T-helper 2 cell treated with Interferon-gamma antibody and Interleukin-4, amounts not matched to agents 100 ng/mL and 5 ng/mL, for 36 hours (primary cell): Measurements from ENCODE around the gene DLGAP5. TPM values are rescaled to one million over a fixed set of nuclear protein-coding genes. Genes with fewer than 3 reads are reported as not detected.

ENCODE experiments used
- intact Hi-C: fragments of 100-400 bp; cut with micrococcal nuclease; formaldehyde crosslinking; loops from one replicate; pipeline ENCODE4 v1.15.1; 2023
- total RNA-seq: library from RNA; stranded (reverse); gene quantifications from 2 replicates; pipeline ENCODE4 v1.2.3, GENCODE V29; 2022

DLGAP5 gene
- total RNA-seq, 1 donor from 2014 or later = 63.4 TPM

DNA sequence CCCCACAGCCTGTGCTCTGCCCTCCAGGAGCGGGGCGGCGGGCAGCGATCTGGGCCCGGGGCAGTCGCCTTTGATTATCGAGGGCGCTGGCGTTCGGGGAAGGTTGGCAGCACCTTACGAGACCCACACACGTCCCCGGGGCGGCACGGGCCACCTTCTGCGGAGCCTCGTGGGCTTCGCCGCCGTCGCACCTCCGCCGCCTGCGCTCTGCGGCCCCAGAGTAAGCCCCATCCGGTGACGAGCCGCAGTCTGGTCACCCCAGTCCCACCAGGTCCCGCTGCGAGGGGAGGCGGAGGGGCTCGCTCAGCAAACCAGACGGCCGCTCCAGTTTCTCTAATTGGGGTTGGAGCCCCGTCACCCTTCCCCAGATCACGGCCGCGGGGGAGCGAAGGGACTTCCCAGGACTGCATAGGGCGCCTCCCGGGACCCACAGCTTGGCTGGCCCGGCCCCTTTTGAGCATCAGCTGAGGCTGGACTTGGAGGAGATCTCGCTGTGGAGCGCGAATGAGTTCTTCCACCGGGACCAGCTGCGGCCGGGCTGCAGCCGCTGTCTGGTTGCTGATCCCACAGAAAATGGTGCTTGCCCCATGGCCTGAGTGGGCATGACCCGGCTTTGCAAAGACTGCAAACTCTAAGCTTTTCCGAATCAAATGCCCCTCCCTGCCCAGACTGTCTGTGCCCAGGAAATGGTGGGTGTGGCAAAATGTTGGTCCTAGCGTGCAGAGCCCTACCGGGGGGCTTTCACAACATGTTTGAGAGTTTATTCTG is 61.8 kb downstream of the DLGAP5 start:
- intact Hi-C loops = loop anchor here (1.0 to 2.0 kb wide), 3 partner anchors 27 to 77 kb away; no protein-coding TSS in a partner anchor

DNA sequence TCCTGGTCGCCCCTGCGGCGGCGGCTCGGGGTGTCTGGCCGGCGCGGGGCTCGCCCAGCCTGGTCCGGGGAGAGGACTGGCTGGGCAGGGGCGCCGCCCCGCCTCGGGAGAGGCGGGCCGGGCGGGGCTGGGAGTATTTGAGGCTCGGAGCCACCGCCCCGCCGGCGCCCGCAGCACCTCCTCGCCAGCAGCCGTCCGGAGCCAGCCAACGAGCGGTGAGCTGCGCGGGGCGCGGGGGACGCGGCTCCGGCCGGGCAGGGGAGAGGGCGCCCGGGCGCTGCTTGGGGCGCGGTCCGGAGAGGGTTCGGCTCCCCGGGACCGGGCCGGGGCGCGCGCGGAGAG is 62.3 kb downstream of the DLGAP5 start, which contains the start of gene LGALS3:
LGALS3 (plus strand) TSS at position 167 of the 342 bp plus-strand sequence. CDS start 8,122 bp downstream, outside the sequence.
- intact Hi-C loops = loop anchor here (1.0 to 2.0 kb wide), 3 partner anchors 27 to 76 kb away; no protein-coding TSS in a partner anchor

DNA sequence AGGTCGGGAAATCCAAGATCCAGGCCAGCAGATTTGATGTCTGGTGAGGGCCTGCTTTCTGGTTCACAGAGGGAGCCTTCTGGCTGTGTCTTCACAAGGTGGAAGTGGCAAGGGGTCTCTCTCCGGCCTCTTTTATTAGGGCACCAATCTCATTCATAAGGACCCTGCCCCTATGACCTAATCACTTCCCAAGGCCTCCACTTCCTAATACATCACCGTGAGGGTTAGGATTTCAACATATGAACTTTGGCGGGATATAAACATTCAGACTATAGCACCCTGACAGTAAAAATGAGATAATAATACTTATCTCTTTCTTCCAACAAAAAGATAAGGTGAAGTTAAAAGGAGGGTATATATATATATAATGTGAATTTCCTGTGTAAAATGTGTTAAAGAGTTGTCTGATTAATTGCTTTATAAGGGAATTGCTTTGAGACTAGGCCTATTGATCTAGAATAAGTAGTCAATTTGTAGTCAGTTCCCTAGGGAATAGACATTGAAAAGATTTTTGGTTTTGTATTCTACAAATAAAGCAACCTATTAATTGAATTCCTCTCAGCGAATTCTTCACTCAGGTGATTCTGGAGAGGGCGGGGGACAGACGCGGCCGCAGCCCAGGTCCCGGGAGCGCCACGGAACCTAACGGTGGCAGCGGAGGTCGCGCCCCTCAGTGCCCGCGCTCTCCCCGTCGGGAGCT is 62.8 kb downstream of the DLGAP5 start:
- intact Hi-C loops = loop anchor here (1.0 to 2.0 kb wide), 3 partner anchors 26 to 76 kb away; no protein-coding TSS in a partner anchor

DNA sequence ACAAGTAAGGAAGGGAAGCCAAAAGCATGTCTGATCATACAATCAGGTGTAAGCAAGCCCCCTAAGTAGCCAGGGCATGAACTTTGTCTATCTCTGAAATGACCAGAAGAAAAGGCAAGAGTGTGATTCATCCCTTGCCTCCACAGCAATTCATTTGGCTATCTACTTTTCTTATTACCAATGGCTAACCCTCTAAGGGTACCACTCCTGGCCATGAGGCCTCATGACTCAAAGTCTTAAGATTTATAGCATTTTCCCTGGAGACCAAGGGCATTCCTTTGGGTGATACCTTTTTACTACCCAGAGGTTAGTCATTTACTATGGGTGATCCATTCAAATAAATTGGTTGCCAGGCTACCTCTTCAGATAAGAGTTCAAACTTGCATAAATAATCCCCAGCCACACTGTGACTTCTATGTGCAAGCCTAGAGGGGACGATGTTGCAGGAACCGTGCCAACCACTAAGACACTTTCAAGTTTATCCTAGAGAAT is 63.9 kb downstream of the DLGAP5 start:
- intact Hi-C loops = no loop called here

DNA sequence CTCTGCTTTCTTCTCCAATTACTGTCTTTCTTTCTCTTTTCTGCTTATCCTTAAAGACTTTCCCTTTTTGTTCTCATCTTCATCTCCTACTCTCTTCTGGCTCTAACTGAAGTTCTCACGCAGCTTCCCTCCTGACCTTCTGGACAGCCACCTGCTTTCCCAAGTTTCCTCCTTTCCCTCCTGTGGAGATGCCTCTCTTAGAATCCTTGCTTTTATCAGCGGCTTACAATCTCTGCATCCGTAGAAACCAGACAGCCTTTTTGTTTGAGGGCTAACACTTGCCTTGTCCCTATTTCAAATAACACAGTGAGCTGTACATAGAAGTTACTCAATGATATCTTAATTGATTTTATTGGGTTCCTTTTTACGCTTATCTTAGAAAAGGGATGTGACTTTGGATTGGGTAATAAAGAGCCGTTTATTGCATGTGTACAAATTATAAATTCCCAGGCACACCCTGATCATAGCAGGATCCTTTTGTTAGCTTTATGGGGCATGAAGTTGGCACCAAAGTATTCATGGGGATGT is 64.4 kb downstream of the DLGAP5 start:
- intact Hi-C loops = no loop called here

DNA sequence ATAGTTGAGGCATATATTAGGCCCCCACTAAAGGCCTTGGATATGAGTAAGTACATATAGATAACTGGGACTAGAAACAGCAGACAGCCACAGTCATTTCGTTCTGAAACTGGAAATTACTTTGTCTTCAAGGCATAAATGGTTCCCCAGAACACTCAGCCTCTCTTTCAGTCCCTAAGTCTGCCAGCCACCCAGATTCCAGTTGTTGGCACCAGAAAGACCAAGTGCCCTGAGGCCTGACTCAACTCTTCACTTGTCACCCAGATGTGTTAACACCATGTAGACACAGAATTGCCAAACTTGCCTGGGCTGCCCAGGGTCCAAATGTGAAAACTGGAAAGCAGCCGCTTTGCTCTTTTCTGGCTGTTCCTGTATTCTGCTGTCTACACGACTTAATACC is 65.4 kb downstream of the DLGAP5 start:
- intact Hi-C loops = no loop called here

DNA sequence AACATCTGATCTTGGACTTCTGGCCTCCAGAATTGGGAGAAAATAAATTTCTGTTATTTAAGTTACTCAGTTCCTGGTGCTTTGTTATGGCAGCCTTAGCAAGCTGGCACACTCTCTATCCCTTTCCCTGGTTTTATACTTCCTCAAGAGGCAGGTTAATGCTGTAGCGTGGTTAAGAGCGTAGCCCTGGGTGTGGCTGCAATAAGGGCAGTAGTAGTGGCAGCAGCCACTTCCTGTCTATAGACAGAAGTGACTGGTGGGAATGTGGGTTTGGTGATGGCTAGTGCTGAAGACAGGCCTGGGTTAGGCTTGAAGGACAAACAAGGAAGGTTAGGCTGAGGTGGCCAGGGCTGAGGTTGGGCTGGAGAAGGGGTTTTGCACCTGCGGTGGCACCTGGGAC is 66.0 kb downstream of the DLGAP5 start:
- intact Hi-C loops = no loop called here

DNA sequence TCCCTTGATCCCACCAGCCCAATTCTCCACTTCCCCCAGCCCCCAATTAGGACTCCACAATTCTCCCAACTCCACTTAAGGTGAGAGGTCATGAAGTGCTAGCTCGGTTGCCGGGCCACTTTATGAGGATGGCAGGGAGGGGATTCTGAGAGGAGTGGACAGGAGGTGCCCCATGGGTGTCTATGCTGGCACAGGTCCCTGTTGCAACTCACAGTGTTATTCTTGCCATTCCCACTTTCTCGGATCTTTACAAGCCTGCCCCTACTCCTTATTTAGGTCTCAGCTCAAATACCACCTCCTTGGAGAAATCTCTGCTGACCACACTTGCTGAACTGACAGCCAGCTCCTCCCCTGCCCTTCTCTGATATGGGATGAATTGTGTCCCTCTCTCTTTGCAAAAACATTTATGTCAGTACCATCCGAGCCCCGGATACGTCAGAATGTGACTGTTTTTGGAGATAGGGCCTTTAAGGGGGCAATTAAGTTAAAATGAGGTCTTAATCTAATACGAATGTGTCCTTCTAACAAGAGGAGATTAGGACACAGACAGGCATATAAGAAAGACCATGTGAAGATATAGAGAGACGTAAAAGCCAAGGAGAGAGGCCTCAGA is 66.5 kb downstream of the DLGAP5 start:
- intact Hi-C loops = no loop called here

DNA sequence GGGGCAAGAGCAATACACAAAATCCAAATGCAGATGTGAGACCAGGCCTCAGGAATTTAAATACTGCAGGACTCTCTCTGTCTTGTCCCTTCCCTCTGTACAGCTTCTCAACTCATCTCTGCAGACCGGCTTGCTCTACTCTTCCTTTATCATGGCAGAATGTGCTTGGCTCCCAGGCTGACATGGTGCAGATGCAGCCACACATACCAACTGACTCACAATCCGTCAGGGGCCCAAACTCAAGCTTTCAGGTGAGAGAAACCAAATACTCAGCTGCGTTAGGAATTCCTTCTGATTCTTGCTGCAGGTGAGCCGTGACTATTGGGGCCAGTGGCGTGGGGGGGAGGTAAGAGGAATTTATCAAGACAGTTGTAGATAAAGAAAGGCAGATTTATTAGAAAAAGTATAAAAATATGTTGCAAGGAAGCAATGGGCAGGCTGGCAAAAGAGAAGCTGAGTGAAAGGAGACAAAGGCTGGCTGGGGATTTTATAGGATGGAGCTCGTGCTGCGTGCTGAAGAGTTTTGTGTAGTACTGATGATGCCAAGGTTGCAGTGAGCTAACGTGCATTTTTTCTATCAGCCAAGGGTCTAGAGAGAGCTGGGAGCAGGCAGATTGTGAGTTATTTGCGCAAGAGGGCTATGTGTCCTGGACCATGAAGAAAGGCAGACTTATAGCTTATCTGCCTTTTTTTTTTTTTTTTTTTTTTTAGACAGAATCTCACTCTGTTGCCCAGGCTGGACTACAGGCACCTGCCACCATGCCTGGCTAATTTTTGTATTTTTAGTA is 67.3 kb downstream of the DLGAP5 start:
- intact Hi-C loops = no loop called here

DNA sequence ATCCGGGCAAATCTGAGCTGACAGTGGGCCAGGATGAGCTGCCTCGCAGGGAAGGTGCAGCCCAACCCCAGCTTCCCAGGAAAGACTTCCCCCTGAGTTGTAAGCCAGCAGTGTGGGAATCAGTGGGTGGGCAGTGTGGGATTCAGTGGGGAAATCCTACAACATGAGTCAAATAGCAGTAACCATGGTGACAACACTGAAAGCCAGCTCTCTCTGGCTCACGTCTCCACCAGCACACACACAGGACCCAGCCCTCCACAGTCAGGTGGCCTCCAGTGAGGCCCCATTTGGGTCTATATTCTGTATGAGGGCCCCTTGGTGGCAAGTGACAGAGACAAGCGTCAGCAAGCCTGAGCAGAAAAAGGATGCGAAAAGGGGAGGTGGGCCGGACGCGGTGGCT is 68.3 kb downstream of the DLGAP5 start:
- intact Hi-C loops = no loop called here

DNA sequence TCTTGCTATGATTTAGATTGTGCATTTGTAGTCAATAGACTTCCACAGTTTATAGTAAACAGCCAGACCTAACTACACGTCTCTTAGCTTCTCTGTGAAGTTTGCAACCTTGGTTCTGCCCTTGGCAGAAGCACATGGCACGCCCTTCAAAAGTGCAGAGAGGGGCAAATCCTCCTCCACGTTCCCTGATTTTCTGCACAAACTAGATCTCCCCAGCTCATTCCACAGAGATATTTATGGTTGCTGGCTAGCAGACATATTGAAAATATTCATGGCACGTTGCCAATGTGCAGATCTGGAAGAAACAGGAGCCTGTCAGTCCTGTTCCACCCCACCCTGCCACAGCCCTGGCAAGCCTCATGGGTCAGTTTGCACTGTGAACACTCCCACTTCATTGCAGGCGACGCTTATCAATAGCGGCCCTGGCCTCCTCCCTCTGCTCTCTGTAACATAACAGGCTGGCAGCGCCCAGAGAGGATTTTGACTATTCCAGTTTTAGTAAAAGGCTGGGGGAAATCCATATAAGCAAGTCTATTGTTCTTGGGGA is 68.9 kb downstream of the DLGAP5 start:
- intact Hi-C loops = no loop called here

DNA sequence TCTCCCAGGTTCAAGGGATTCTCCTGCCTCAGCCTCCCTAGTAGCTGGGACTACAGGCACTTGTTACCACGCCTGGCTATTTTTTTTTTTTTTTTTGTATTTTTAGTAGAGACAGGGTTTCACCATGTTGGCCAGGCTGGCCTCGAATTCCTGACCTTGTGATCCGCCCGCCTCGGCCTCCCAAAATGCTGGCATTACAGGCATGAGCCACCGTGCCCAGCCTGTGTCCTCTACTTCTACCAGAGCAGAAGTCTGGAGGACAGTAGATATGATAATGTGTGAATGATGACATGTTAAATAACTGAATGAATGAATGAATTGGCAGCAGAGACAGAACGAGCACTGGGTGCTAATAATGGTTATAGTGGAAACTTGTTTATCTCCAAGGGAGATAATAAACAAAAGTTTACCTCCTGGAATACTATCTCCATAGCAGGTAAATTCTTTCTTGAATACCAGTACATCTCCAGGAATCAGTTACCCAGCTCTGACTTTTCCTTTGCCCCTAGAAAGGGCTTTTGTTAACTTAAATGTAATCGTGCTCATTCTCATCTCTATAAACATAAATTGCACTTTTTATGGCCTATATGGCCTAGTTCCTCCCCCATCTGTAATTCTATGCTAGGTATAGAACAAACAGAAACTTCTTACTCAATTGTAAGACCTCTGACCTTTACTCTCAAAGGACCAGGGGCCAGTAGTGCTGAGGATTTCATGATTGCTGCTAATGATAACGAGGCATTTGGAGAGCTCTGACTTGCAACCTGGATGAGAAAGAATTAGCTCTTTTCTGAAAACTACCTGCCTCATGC is 69.6 kb downstream of the DLGAP5 start:
- intact Hi-C loops = no loop called here

DNA sequence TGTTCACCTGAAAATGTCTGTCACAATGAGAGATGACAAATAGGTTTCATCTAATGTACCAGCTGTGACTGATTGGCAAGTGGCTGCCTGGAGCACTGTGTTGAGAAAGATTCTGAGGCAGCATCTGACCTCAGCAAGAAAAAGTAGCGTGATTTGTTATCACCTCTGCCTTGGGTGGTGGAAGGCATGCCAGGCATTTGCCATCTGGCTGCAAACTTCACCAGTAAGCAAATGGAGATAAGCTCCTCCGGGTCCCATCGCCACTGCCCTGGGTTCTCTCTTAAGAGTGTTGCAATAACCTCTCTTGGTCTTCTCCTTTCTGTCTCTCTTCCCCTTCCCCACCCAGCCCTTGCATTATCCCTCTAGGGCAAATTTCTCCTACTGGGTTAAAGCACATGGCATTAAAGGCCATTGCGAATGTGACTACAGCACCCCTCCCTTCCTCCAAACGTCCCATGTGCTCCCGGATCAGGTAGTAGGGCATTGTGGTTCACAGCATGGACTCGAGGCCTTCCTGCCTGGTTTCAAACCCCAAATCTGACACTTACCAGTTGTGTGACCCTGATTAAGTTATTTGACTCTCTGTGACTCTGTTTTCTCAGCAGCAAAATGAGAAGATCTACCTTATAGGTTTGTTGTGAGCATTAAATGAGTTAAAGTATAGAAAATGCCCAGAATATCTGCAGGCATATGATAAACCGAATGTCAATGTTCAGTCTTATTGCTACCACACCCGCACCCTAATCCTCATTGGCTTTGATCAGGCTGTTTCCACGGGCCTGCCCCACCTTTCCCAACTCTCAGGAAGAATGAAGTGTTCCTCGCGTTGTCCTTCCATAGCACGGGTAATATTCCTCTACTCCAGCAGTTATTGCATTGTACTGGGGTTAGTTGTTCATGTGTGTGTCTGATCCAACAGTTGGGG is 70.6 kb downstream of the DLGAP5 start:
- intact Hi-C loops = no loop called here

DNA sequence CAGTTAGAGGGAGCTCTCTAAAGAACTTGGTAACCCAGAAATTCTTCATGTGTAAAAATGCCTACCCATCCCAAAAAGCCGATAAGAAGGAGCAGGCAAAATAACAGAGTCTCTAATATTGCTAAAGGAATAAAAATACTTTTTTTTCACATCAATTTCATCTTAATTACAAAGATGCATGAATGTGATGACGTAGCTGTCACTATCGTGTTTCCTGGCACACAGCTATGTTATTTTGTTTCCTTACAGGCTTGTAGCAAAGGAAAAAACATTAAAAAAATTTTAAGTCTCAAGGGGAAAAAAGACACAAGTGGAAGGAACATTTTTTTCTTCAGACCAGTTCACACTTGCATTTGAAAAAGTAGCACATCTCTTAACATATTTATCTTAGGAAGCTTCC is 72.6 kb downstream of the DLGAP5 start:
- intact Hi-C loops = no loop called here

DNA sequence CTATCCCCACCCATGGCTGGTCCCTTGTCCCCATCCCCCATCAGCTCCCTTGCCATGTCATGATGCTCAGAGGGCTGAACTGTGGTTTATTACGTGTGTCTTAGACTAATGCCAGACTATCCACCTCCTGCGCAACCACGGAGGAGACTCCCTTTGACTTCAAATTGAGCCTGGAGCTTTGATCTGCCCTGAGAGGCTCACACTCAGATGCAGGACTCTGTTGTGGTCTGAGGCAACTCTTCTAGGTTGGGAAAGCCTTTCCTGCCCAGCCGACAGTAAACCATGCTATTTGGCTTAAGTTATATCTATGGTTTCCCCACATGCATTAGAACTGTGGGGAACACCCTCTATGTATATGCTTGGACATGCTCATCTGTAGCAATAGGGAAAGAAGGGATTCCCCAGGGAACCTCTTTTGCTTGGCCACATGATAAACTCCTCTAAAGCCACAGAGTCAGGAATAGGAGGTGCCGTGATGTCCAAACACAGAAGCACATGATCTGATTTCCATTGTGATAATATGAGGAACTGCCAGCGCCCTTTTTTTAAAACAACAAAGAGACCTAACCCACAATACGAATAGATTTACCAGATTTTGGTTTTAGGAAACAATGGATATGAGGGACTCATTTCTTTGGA is 73.5 kb downstream of the DLGAP5 start:
- intact Hi-C loops = no loop called here

DNA sequence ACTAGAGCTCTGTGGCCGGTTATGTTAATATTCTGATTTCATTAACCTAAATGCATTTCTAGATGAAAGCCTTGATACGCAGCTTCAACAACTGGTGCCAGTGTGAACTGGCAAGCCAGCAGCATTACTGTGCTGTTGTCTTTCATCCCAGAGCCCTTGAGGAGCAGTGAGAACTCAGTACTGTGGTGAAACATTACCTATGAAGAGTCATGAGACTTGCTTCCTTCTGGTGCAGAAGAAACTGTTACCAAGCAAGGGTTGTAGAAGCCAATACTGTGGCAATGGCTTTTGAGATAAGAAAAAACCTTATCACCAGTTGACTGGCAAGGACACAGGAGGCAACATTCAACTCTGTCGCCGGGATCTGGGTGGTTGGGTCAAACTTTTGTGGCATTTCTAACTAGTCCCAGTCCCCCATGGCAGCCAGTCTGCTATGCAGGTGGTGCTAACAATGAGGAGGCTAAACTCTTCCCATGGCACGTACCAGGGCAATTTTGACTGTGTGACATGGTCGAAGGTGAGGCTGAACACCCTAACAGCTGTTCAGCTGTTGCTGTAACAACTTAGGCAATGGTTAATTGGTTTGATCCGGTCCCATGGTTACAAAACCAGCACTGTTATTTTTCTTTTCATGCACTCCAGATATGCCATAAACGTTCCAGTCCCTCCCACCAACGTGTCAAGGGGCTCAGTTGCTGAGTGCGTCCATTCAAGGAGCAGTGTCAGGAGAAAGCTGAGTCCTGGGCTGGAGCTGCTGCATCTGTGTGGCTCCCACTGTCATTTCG is 74.9 kb downstream of the DLGAP5 start:
- intact Hi-C loops = no loop called here

DNA sequence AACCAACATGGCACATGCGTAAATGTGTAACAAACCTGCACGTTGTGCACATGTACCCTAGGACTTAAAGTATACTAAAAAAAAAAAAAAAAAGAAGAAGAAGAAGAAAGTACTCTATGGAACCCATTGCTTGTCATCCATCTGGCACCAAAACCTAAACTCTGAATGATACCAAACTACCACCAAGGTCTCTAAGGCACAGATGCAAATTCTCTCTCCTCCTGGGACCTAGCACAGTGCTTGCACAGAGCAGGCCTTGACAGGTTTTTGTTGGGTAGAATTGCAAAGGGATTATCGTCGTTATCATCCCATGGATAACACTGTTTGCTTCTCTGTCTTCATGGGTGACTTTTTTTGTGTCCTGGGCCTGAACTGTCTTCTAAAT is 75.5 kb downstream of the DLGAP5 start:
- intact Hi-C loops = no loop called here

DNA sequence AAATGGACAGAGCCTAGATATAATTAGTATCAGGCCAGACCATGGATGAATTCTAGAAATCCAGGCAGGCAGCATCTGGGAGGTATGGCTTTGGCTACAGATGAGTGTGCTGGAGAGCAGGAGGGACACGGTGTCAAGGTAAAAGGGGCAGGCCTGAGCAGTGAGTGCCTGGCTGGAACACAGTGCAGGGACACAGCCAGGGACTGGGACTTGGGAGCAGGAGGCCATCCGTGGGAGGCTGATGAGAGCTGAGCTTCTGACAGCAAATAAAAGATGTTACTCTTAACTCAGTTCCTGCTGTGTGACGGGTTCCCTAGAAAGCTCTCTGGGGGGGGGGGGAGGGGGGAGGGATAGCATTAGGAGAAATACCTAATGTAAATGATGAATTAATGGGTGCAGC is 75.9 kb downstream of the DLGAP5 start:
- intact Hi-C loops = no loop called here
